ENCODE results near the gene TEX48. TPM values are rescaled to one million over a fixed set of nuclear protein-coding genes. Genes with fewer than 3 reads are reported as not detected.

The TEX48 gene, protein sequence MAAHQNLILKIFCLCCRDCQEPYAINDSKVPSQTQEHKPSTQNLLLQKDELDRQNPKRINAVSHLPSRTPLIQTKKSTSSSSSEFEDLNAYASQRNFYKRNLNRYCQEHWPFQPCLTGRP
- not detected in 2 replicates for total RNA-seq (2014; rRNA removed; shearing (Covaris generic))

DNA sequence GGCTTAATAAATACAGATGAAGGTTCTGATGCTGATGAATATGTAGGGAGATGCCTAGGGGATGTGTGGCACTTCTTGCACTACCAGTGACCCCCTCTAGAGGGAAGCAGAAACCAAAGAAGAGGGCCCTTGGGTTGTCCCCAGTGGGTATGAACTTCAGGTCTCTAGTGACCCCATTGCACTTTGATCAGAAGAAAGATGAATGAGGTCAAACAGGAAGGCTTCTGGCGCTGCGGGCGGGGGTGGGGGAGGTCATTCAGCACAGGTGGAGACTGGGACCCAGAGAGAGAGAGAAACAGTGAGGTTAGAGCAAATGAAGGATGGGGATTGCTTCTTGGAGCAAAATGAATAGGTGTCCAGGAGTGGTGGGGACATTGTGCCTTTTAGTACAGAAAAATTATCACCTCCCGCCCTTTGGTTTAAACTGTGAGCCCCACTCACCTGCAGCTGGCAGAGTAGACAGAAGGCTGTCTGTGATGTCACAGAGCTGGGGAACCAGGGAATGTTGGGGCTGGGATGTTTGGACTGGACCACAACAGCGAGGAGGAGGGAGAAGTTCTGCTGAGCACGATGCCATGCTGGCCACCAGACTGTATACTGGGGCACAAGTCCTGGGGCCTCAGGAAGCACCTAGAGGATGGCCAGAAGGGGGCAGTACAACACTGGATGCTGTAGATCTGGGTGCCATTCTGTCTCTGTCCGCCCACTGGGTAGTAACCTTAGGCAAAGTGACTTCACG is at the start of gene TEX48:
Gene TEX48, minus strand, starts transcription at position 599 of the 739 bp plus-strand sequence. CDS start 10,469 bp downstream, outside the sequence.
- peak; percentile 37 for DNase-seq (ENCODE audit: low spot score)
- in situ Hi-C loops (cut with HindIII; ENCODE audit: low sequenced_read_pairs), result no loop called here

DNA sequence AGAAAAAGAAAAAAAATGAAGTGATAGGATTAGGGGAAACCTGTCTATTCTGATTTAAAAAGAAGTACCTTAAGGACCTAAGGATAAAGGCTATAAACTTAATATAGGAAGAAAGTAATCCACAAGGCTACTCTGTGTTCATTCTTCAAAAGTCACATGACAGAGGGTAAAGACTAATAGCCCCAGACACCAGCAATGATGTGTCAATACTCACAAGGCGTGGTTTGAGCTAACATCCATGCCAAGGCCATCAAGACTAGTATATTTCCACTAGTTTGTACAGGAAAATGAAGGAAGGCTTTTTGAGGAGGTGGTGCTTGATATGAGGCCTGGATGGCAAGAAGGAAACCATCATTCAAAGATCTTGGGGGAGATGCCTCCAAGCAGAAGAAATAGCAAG is 49.7 kb upstream of the TEX48 start:
- in situ Hi-C loops (cut with HindIII; ENCODE audit: low sequenced_read_pairs), result no loop called here
- DNase-seq (ENCODE audit: low spot score), result no peak

DNA sequence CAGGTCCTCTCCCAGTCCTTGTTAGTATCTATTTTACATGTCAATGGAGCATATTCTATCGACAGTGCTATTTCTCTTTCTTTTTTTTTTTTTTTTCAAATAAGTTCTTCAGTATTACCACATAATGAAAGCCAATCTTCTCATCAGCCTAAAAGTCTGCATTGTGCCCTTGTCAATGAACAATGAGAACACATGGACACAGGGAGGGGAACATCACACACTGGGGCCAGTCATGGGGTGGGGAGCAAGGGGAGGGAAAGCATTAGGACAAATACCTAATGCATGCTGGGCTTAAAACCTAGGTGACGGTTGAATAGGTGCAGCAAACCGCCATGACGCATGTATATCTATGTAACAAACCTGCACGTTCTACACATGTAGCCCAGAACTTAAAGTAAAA is 47.7 kb upstream of the TEX48 start:
- in situ Hi-C loops (cut with HindIII; ENCODE audit: low sequenced_read_pairs), result no loop called here

DNA sequence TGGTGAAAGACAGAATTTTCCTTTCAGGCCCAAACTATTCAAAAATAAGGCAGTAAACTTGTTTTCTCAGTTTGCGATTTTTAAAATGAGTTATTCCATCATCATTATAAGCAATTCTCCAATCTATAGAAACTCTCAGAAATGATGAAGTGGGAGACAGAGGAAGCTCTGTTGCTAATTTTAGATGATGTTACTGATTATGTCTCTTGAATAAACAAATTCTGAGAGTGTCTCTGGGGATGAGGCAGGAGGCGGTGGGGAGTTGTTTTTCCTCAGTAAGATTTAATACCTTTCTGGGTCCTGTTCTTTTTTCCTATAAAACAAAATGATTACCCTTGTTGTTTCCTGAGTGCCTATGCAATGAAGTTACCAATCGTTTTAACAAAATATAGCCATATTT is 43.9 kb upstream of the TEX48 start:
- in situ Hi-C loops (cut with HindIII; ENCODE audit: low sequenced_read_pairs), result no loop called here

More for the DNA sequence above, 47.7 kb upstream of the TEX48 start:
- no peak for DNase-seq (ENCODE audit: low spot score)

DNA sequence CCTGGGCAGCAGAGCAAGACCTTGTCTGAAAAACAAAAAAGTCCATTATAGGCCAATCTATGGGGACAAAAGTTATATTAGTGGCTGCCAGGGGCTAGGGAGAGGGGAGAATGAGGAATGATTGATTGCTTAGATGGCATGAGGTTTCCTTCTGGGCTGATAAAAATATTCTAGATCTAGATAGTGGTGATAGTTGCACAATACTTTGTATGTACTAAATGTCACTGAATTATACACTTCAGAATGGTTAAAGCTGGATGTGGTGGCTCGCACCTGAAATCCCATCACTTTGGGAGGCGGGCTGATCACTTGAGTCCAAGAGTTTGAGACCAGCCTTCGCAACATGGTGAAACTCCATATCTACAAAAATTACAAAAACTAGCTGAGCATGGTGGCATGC is 42.8 kb upstream of the TEX48 start:
- in situ Hi-C loops (cut with HindIII; ENCODE audit: low sequenced_read_pairs), result no loop called here
- DNase-seq (ENCODE audit: low spot score), result no peak

More for the DNA sequence above, 43.9 kb upstream of the TEX48 start:
- no peak for DNase-seq (ENCODE audit: low spot score)

DNA sequence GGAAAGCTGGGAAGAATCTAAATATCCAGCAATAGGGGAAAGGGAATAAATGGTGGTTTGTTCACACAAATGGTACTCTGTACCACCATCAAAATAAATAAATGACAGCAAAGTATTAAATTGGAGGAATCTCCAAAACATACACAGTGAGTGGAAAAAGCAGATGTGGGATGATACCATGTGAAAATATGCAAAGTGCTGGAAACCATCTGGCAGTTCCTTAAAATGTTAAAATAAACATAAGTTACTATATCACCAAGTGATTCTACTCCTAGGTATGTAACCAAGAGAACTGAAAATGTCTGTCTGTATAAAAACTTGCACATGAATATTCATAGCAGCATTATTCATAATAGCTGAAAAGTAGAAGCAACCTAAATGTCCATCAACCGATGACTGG is 41.9 kb upstream of the TEX48 start:
- in situ Hi-C loops (cut with HindIII; ENCODE audit: low sequenced_read_pairs), result no loop called here
- DNase-seq (ENCODE audit: low spot score), result no peak

DNA sequence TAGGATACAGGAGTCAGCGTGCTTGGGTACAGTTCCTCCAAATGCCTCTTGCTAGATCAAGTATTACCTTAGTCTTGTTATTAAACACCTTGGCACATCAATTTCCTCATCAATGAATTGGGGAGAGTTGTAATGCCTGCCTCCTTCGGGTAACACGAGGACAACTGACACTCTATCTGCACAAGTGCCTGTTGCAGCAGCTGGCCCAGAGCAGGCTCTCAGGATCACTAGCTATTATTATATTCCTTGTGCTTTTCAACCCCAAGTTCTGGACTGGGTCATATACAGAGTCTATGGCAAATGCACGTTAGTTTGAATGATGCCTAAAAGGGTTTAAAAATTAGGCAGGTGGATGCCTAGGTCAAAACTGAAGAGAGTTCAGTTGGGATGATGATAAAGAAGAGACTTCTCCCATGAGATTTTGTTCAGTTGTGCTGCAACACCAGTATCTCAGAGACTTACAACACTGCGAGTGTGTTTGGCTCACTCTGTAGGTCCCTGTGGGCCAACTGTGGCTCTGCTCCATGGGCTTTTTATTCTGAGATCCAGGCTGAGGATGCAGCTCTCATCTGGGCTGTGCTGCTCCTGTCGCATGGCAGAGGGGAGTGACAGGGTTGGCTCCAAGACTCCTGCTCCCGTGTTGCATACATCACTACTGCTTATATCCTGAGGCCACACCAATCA is 41.1 kb upstream of the TEX48 start:
- DNase-seq (ENCODE audit: low spot score), result no peak
- in situ Hi-C loops (cut with HindIII; ENCODE audit: low sequenced_read_pairs), result no loop called here

DNA sequence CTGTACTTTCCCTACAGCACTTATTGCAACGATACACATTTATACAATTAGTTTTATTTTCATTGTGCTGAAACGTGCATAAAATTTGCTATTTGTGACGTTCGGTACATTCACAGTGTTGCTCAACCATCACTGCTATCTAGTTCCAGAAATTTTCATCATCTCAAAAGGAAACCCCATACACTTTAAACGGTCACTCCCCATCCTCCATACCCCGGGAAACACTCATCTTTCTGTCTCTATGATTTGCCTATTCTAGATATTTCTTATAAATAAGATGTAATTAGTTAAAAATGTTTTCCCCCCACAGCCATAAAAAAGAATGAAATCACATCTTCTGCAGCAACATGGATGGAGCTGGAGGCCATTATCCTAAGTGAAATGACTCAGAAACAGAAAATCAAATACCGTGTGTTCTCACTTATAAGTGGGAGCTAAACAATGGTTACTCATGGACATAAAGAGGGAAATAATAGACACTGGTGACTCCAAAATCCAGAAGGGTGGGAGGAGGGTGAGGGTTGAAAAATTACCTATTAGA is 40.2 kb upstream of the TEX48 start:
- in situ Hi-C loops (cut with HindIII; ENCODE audit: low sequenced_read_pairs), result no loop called here

DNA sequence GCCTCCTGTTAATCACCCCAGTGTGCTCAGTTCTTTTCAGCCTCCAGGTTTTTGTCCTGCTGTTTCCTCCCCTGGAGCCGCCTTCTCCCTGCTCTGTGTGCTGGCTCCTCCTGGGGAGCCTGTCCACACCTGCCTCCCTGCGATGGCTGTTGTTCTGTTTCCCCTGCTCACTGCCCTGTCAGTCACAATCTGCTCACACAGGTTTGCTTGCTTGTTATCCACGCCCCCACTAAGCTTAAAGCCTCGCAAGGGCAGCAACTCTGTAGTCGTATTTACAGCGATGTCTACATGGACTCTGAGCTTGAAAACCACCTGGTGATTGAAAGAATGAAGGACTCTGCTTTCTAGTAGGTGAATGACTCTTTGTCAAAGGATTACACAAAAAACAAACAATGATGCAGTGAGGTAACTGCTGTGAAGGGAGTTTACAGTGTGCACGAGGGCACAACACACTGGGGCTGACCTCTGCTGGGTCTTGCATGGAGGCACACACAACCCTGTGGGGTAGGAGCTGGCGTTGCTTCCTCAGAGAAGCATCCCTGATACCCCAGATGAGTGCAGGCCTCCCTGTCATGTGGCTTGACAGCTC is 39.6 kb upstream of the TEX48 start:
- DNase-seq (ENCODE audit: low spot score), result no peak
- in situ Hi-C loops (cut with HindIII; ENCODE audit: low sequenced_read_pairs), result no loop called here

More for the DNA sequence above, 40.2 kb upstream of the TEX48 start:
- DNase-seq (ENCODE audit: low spot score), result no peak

DNA sequence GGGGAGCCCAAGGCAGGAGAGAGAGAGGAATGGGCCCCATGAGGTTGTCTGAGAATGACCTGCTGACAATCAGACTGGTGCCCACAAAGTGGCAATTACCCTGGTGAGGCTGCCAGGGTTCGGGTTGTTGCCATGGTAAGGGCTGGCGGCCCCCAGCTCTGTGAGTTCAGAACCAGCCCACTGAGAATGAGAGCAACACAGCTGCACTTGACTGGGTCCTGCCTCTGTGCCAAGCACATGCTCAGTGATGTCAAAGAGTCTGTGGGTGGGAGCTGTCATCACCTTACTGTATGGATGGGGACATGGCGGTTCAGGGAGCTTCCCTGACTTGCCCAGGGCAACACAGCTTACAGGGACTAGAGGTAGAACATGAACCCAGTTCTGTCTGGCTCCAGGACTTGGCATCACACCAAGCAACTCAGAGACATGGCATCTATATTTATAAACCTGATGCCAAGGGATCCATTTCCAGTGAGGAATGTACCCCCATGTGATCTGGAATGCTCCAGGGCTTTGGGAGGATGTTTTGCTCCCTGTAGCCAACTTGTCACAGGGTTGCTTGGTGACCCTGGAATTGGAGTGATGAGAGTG is 38.2 kb upstream of the TEX48 start:
- DNase-seq (ENCODE audit: low spot score), result no peak
- in situ Hi-C loops (cut with HindIII; ENCODE audit: low sequenced_read_pairs), result no loop called here

DNA sequence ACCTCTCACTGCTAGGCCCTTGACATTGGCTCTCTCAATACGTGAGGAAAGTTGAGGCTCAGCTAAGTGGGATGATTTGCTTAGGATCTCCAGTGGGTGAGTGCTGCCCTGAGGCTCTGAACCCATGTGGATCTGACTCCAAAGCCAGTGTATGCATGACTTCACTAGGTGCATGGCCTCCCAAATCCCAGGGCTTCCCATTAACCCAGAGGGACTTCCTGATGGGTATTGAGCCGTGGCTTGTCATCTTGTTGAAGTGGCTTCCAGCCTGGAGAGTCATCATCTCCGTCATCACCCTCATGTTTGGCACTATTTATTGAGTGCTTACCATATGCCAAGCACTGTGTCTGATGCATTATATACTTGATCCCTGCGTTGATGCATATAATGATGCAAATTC is 37.3 kb upstream of the TEX48 start:
- no peak for DNase-seq (ENCODE audit: low spot score)
- in situ Hi-C loops (cut with HindIII; ENCODE audit: low sequenced_read_pairs), result no loop called here

DNA sequence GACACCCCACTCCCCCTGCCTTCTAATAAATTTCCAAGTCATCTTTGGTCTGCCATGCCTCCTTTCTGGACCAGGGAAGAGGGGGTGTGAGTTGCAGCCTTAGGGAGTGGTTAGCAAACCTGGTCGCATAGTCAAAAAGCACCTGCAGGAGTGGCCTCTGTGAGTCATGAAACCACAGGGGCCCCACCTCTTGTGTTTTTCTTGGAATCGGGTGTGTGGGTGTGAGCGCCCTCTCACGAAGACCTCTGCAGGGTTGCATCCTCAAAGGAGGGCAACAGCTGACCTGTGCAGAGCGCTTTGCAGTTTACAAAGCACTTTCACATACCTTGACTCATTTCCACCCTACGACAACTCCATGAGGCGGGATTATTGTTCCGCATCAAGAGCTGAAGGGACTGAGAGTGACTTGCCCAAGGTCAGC is 36.8 kb upstream of the TEX48 start:
- no peak for DNase-seq (ENCODE audit: low spot score)
- in situ Hi-C loops (cut with HindIII; ENCODE audit: low sequenced_read_pairs), result no loop called here

DNA sequence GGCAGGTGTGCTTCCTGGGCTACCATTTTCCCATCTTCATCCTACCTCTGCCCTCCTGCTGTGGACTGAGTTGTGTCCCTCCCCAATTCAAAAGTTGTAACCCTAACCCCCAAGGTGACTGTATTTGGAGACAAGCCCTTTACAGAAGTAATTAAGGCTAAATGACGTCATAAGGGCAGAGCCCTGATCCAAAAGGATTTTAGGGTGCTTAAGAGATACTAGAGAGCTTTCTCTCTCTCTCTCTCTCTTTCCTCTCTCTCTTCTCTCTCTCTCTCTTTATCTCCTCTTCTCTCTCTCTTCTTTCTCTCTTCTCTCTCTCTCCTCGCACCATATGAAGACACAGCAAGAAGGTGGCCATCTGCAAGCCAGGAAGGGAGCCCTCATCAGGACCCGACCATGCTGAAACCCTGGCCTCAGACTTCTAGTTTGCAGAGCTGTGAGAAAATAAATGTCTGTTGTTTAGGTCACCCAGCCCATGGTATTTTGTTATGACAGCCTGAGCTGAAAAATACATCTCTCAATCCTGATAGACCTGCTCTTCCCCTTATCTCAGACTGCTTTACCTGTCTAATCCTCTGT is 36.0 kb upstream of the TEX48 start:
- in situ Hi-C loops (cut with HindIII; ENCODE audit: low sequenced_read_pairs), result no loop called here
- no peak for DNase-seq (ENCODE audit: low spot score)

DNA sequence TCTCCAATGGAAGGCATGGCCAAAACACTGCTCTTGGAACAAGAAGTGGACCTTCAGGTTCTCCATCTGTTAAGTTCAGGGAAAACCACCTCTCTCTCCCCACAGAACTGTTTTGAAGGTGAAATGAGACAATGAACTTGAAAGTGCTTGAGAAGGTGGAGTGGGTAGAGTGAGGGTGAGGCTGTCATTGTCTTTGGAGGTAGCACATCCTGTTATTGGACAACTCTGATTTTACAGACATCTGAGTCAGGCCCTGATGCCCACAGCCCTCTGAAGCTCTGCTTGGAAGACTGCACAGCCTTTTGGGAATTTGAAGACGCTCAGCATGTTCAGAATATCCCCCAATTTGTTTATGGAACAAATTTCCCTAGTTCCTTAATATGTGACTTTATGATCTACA is 27.6 kb upstream of the TEX48 start:
- in situ Hi-C loops (cut with HindIII; ENCODE audit: low sequenced_read_pairs), result no loop called here
- DNase-seq (ENCODE audit: low spot score), result no peak

DNA sequence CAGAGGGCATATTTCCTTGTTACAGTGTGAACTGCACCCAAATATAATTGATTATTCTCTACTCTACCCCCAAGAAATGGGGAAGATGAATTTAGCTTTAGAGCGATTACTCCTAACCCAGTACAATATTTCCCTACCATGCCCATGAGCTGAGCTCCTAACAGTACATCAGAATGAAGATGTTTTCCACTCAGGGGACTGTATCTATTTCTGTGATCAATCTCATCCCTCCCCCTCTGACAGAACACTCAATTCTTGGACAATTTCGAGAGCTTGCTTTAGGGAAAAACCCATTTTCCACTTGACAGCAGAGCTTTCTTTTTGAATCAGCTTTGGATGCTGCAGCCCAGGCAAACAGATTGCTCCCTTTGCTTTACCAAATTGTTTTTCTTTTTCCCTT is 24.7 kb upstream of the TEX48 start:
- in situ Hi-C loops (cut with HindIII; ENCODE audit: low sequenced_read_pairs), result no loop called here
- no peak for DNase-seq (ENCODE audit: low spot score)

DNA sequence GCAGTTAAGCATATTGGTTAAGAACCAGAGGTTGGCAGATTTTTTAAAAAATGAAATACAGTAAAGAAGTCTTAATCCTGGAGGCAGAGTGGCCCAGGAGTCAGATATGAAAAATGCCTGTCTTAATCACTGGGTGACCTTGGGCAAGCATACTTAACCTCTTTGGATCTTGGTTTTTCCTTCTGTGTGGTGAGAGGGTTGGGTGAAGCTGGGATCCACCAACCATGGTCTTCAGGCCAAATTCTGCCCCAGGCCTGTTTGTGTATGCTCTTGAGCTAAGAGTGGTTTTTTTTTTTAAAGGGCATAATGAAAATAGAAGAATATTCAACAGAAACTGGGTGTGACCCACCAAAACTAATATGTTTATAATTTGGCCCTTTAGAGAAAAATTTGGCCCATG is 20.0 kb upstream of the TEX48 start:
- DNase-seq (ENCODE audit: low spot score), result no peak
- in situ Hi-C loops (cut with HindIII; ENCODE audit: low sequenced_read_pairs), result no loop called here

DNA sequence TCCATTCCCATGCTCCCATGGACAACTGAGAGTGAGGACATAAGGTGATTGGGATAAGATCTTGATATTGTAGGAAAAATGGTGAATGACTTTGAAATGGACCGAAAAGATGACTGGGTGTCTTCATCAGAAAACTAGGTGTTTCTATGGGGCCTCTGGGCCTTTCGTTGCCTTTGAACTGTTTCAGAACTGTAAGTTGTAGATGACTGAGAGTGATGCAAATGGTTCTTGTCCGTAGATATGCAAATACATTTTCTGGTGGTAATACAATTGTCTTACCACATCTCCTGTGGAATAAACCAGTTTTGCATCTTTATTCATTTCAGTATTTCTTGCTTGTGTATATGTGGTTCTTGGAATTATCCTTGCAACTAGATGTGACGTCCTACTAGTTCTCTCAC is 16.0 kb upstream of the TEX48 start:
- in situ Hi-C loops (cut with HindIII; ENCODE audit: low sequenced_read_pairs), result no loop called here
- DNase-seq (ENCODE audit: low spot score), result no peak

DNA sequence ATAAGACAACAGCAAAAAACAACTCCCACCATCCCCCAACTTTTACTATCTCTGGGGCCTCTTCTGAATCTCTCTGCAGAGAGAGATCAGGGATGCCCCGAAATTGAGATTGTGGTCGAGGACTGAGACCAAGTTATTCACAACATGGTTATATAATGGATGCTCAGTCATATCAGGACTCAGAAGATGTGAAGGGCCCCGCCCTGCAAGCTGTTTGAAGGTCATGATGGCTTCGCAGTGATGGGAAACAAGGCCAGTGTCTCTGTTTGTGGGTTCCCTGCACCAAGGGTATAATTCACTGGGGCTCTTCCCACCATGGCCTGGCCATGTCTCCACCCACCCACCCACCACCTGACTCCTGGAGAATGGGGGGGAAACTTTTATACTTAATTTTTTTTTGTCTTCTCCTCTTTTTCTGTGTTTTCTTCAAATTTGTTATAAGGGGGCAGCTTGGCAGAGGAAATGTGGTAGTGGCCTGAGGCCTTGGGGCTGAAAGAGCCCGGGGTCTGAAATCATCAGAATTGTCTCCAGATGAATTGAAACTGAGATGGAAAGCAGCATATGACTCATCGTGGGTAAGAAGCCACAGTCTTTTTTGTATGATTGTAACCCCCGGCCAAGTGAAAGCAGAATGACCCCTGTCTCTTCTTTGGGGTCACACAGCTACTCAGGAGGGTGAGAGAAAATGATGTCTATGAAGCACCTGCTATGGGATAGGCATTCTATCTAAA is 15.0 kb upstream of the TEX48 start:
- in situ Hi-C loops (cut with HindIII; ENCODE audit: low sequenced_read_pairs), result no loop called here
- DNase-seq (ENCODE audit: low spot score), result no peak

DNA sequence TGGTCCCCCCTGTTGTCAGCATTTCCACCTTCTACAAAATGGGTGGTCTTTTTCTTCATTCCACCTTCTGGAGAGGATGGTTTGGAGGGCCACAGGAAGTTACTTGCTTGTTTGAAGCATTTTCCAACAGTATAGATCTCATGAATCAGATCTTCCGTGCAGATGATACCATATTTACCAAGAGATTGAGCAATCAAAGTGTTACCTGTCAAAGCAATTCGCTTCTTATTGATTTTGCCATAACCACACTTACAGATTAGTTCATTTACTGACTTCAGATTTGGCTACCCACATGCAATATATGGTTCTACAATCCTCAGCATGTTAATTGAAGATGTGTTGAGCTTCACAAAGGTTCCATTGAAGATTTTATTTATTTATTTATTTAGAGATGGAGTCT is 14.0 kb upstream of the TEX48 start:
- DNase-seq (ENCODE audit: low spot score), result no peak
- in situ Hi-C loops (cut with HindIII; ENCODE audit: low sequenced_read_pairs), result no loop called here

Data from G401 (cell line).